KOPT-K1 (cell line): ENCODE results near the gene NLRP14.

Experiments used
- H3K27ac ChIP-seq: fragments of 200-600 bp; sonication (generic); 2 replicates; pipeline ENCODE4 v1.5.1; 2016; ENCODE audit warnings: antibody characterized with exemption, mild to moderate bottlenecking, low read depth, low read length; ENCODE audit not compliant: poor library complexity, severe bottlenecking
- H3K36me3 ChIP-seq: fragments of 200-600 bp; sonication (generic); 2 replicates; pipeline ENCODE4 v1.5.1; 2017; ENCODE audit warnings: antibody characterized with exemption, mild to moderate bottlenecking, low read length, moderate library complexity; ENCODE audit not compliant: insufficient read depth
- H3K9me3 ChIP-seq: fragments of 200-600 bp; sonication (generic); 2 replicates; pipeline ENCODE4 v1.5.1; 2017; ENCODE audit warnings: antibody characterized with exemption, low read length, mild to moderate bottlenecking; ENCODE audit not compliant: insufficient read depth, poor library complexity, severe bottlenecking

NLRP14 gene, protein sequence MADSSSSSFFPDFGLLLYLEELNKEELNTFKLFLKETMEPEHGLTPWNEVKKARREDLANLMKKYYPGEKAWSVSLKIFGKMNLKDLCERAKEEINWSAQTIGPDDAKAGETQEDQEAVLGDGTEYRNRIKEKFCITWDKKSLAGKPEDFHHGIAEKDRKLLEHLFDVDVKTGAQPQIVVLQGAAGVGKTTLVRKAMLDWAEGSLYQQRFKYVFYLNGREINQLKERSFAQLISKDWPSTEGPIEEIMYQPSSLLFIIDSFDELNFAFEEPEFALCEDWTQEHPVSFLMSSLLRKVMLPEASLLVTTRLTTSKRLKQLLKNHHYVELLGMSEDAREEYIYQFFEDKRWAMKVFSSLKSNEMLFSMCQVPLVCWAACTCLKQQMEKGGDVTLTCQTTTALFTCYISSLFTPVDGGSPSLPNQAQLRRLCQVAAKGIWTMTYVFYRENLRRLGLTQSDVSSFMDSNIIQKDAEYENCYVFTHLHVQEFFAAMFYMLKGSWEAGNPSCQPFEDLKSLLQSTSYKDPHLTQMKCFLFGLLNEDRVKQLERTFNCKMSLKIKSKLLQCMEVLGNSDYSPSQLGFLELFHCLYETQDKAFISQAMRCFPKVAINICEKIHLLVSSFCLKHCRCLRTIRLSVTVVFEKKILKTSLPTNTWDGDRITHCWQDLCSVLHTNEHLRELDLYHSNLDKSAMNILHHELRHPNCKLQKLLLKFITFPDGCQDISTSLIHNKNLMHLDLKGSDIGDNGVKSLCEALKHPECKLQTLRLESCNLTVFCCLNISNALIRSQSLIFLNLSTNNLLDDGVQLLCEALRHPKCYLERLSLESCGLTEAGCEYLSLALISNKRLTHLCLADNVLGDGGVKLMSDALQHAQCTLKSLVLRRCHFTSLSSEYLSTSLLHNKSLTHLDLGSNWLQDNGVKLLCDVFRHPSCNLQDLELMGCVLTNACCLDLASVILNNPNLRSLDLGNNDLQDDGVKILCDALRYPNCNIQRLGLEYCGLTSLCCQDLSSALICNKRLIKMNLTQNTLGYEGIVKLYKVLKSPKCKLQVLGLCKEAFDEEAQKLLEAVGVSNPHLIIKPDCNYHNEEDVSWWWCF

DNA sequence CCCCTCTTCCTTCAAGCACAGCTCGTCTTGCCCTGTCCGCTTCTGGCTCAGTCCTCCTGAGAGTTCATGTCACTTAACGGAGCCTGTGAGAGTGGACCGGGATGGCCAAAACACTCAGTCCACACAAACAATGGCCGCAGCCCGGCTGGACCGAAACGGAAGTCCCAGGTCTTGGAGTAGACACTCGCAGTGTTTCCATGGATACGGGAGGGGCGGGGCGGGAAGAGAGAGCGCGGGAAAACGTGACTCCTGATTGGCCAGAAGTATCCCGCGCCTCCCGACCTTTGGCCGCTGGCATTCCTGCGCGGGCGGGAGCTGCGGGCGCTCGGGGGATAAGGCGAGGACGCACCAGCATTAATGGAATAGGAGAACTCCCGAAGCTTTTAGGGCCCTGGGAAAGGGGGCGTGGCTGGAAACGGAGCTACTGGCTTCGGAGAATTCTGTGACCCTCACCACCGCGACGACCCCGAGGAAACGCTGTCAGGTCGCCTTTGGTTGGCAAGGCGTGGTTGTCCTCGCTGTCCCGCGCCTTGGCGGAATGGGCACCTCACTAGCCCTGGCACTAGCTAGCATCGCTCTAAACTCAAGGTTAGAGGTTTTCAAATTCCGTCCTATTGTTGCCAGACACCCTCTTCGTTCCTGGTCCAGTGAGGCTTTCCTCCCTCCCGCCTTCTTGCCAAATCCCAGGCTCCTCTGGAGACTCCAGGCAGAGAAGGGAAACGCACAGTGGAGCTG, at the start of gene NLRP14, which contains the start of gene ZNF214:
TSS of gene NLRP14 (plus strand) at position 297 of the 735 bp plus-strand sequence. CDS start 18,108 bp downstream, outside the sequence.
TSS of gene ZNF214 (minus strand) at position 164 of the 735 bp plus-strand sequence. CDS start 17,511 bp downstream, outside the sequence.
- no peak within 1 kb of the TSS for H3K27ac ChIP-seq
- H3K9me3 ChIP-seq: no peaks in the 10 kb centered on the region
- no peaks in the 10 kb centered on the region for H3K36me3 ChIP-seq

DNA sequence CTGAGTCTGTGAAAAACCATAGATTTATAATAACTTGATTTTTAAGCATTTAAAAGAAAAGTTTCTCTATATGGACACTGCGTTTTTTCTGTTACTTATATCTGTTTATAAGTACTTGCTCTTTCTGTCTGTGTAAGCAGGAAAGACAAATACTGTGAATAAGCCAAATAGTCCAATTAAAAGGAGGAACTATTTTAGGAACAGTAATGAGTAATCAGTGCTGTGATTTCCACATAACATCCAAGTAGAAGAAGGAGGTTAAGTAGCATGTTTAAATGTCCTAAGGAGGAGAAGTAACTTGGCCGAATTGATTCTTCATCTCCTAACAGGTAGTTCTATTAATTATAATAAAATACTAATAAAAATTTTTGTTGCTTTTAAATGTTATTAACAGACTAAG, 40.9 kb upstream of the NLRP14 start:
- no peaks in the 10 kb centered on the region for H3K9me3 ChIP-seq
- H3K27ac ChIP-seq: no peak overlapping the region
- no peaks in the 10 kb centered on the region for H3K36me3 ChIP-seq

DNA sequence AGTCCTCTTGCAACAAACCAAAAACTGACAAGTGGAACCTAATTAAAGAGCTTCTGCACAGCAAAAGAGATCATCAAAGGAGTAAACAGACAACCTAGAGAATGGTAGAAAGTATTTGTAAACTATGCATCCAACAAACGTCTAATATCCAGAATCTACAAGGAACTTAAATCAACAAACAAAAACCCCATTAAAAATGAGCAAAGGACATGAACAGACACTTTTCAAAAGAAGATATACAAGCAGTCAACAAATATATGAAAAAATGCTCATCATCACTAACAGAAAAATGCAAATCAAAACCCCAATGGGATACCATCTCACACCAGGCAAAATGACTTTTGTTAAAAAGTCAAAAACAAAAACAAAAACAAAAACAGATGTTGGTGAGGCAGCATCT, 33.8 kb upstream of the NLRP14 start:
- Histone ChIP-seq H3K9me3 (no peaks in the 10 kb centered on the region), H3K36me3 (no peaks in the 10 kb centered on the region), H3K27ac (no peak overlapping the region)

DNA sequence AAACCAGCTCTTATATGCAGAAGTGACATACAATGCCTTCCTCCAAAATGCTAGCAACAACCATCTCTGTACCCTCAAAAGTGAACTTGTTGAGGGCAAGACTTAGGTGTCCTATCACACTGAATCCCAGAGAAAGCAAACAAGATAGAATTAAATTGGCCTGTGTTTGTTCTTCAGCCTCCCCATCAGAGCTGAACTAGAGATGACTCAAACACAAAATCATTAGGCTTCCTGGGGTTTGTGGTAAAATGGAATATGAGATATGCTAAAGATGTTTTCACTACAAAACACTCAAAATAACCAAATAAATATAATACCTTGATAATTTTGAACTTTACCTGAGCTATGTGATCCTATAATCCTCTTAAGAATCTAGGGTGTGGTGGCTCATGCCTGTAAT, 31.8 kb upstream of the NLRP14 start:
- Histone ChIP-seq H3K9me3 (no peaks in the 10 kb centered on the region), H3K27ac (no peak overlapping the region), H3K36me3 (no peaks in the 10 kb centered on the region)

DNA sequence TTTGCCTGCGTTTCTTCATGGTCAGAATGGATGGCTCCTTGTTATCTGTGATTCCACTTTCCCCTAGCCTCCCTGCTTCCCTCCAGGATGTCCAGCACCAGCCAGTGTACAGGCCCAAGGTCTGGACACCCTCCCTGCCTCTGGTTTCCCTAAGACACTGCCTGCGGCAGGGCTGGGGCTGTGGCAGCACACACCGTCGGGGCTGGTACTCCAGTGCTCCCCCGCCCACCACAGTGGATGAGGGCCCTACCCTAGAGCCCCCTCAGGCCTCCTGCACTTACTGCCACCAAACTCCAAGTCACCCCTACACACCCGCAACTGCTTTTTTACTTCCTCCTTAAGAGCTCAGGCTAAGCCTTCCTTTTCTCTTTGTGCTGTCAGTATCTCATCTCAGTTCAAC, 29.1 kb upstream of the NLRP14 start:
- Histone ChIP-seq H3K27ac (no peak overlapping the region), H3K36me3 (no peaks in the 10 kb centered on the region)

DNA sequence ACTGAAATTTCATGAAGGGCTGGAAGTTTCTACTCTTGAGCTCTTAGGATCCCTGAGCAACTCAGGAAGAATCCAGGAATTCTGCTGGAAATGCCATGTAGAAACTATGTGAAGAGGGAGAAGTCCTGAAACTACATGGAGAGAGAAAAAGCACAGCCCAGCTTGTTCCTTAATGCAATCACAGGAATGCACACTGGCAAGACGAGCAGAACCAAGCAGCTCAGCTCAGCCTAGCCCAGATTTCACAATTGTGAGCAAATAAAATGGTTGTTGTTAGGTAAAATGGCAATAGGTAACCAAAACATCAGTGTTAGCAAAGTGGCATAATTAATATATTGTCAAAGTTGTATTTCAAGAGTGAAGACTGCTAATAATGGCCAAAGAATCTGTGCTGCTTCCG, 28.3 kb upstream of the NLRP14 start:
- Histone ChIP-seq H3K36me3 (no peaks in the 10 kb centered on the region), H3K9me3 (no peaks in the 10 kb centered on the region)

More for the DNA sequence above, 29.1 kb upstream of the NLRP14 start:
- no peaks in the 10 kb centered on the region for H3K9me3 ChIP-seq

DNA sequence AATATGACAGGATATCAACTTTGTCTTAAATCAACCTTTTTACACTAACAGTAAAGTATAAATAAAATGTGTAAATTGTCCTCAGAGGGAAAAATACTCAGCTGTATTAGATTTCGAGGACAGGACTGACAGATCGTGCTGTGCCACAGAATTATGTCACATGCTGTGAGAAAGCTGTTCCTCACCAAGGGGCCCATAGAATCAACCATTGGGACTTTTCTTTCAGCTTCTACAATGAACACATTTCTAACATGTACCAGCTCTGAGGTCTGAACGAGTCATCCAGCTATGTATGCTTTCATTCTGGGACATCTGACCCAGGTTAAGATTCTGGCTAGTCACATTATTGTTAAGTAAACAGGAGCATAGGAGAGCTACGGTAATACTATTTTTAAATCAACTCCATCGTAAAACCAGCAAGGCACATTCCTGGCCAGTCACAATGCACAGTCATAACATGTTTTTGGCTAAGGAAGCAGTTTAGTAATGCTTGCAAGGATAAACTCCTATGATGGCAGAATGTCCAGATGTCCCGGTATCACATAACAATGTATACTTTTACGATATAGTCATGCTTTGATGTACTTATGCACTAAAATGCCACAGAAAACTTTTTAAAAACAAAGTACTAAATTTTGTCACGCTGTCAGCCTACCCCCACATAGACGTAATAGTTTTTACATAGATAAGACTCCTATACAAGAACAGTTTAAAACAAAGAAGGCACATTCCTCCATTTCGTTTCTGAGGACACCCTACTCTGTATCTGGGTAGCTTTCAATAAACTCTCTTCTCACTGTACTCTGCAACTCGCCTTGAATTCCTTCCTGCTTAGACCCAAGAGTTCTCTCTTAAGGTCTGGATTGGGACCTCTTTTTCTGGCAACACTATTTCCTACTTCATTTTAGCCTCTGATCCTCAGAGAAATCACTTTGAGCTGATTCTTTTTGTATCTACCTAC, 27.5 kb upstream of the NLRP14 start:
- H3K36me3 ChIP-seq: no peaks in the 10 kb centered on the region
- no peaks in the 10 kb centered on the region for H3K9me3 ChIP-seq
- no peak overlapping the region for H3K27ac ChIP-seq

More for the DNA sequence above, 28.3 kb upstream of the NLRP14 start:
- no peak overlapping the region for H3K27ac ChIP-seq

DNA sequence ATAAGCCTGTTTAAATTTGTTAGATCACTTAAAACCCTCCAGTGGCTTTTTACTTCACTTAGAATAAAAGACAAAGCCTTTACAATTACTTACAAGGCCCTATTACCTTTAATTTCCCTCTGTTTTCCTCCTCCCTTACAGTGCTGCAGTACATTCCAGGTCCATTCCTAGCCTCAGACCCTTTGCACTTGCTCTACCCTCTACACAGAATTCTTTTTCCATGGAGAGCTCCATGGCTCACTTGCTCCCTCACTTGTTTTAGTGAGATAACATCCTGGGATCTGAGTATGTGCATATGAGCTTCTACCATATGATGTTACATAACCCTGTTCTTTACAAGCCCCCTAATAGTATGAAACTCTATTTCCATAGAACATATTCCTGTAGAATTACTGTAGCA, 24.6 kb upstream of the NLRP14 start:
- no peaks in the 10 kb centered on the region for H3K9me3 ChIP-seq
- H3K27ac ChIP-seq: no peak overlapping the region
- H3K36me3 ChIP-seq: no peaks in the 10 kb centered on the region; the same call in 1 of the 2 replicates

DNA sequence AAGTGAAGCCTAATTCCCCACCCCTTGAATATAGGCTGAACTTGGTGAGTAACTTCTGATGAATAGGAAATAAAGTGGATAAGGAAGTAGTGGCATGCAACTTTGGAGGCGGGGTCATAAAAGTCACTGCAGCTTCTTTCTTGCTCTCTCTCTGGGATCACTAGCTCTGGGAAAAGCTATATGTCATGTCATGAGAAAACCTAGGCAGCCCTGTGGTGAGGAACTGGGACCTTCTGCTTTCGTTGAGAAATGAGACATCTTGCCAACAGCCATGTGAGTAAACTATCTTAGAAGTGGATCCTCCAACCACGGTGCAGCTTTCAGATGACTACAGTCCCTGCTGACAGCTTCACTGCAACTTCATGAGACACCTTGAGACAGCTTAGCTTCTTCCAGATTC, 15.8 kb upstream of the NLRP14 start:
- H3K27ac ChIP-seq: no peak overlapping the region
- H3K9me3 ChIP-seq: no peaks in the 10 kb centered on the region
- no peaks in the 10 kb centered on the region; the same call in 1 of the 2 replicates for H3K36me3 ChIP-seq

DNA sequence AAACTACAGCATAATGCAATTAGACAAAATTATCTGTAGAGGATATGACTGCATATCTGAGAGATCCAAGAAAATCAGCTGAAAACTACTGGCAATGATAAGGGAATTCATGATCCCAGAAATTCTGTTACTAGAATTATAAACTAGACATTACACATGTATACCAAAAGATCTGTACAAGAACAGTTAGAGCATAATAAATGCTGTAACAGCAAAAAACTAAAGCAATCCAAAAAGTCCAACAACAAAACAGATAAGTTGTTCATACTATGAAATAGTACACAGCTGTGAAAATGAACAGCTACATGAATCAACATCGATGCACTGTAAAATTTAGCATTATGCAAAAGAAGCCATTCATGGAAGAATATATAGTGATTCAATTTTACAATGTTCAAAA, 6.2 kb upstream of the NLRP14 start:
- Histone ChIP-seq H3K9me3 (no peaks in the 10 kb centered on the region), H3K27ac (no peak overlapping the region), H3K36me3 (no peaks in the 10 kb centered on the region)

DNA sequence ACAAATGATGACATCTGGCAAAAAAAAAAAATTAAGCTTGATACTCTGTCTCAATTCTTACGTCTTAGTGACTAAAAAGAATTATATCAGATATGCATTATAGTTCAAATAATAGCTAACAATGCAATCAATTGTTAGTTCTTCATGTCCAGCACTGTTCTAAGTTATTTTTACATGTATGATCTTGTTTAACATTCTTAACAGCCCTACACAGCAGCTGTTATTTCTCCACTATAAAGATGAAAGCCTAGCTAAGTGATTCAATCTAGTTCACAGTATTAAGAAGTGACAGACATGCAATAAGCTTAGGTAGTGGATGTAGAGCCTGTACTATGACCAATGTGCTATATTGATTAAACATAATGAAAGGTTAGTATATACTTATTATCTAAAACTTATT, 4.3 kb upstream of the NLRP14 start:
- H3K9me3 ChIP-seq: no peaks in the 10 kb centered on the region
- H3K27ac ChIP-seq: no peak overlapping the region
- no peaks in the 10 kb centered on the region for H3K36me3 ChIP-seq

DNA sequence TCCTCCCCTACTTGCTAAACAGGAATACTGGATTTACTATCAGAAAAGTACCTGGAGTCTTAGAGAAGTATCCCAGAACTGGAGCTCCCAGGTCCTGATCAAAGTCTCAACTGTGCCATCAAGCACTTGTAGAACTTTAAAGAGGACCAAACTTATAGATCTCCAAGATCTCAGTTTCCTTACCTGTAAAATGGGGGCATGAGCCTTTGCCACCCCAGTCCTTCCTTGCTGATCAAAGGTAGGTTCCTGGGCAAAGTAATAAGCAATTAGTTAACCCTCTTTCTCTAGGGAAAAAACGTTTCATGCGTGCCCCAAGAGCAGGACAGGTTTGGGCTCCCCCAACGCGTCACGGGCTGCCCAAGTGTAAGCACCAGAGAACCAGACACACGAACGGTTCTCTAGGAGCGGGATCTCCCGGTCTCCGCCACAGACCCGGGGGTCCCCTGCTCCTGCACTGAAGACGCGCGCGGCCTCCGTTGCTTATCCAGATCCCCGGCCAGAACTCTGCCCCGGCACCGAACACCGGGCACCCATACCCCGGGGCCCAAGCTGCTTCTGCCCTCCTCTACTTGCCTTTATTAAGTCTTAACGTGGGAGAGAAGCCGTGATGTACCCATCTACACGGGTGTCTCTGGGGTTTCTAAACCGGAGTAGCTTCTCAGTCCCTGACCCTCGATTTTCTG, 638 bp upstream of the NLRP14 start:
- Histone ChIP-seq H3K27ac (no peak overlapping the region), H3K36me3 (no peaks in the 10 kb centered on the region), H3K9me3 (no peaks in the 10 kb centered on the region)

DNA sequence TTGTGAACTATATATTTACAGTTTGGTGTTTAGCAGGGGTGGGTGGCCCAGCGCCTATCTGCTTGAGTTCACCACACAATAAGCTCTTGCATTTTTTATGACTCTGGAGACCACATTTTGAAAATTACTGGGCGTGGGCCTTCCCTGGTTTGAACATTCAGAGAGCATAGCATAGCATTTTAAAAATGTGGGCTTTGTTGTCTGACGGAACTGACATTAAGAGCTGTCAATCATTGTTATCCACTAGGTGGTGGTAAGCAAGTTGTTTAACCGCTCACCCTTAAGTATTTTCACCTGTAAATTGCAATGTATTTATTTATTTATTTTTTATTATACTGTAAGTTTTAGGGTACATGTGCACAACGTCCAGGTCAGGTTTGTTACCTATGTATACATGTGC, 1.0 kb downstream of the NLRP14 start:
- H3K36me3 ChIP-seq: no peaks in the 10 kb centered on the region
- no peak overlapping the region for H3K27ac ChIP-seq
- H3K9me3 ChIP-seq: no peaks in the 10 kb centered on the region
